ENCODE measurements around the gene LSS.
"Not testable (repeated sequence)": the region's sequence is repeated elsewhere in the genome, so short reads cannot be mapped to it uniquely, and the experiment has no call there.

DNA sequence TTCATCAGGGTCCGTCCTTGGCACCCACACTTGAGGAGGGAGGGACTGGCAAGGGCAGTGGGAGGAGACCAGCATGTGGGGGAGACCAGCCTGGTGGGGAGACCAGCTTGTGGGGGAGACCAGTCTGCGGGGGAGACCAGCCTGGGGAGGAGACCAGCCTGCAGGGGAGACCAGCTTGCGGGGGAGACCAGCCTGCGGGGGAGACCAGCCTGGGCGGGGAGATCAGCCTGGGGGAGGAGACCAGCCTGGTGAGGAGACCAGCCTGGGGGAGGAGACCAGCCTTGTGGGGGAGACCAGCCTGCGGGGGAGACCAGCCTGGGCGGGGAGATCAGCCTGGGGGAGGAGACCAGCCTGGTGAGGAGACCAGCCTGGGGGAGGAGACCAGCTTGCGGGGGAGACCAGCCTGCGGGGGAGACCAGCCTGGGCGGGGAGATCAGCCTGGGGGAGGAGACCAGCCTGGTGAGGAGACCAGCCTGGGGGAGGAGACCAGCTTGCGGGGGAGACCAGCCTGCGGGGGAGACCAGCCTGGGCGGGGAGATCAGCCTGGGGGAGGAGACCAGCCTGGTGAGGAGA lies 45.2 kb downstream of the LSS start:
- TF ChIP-seq, protein P1, sequence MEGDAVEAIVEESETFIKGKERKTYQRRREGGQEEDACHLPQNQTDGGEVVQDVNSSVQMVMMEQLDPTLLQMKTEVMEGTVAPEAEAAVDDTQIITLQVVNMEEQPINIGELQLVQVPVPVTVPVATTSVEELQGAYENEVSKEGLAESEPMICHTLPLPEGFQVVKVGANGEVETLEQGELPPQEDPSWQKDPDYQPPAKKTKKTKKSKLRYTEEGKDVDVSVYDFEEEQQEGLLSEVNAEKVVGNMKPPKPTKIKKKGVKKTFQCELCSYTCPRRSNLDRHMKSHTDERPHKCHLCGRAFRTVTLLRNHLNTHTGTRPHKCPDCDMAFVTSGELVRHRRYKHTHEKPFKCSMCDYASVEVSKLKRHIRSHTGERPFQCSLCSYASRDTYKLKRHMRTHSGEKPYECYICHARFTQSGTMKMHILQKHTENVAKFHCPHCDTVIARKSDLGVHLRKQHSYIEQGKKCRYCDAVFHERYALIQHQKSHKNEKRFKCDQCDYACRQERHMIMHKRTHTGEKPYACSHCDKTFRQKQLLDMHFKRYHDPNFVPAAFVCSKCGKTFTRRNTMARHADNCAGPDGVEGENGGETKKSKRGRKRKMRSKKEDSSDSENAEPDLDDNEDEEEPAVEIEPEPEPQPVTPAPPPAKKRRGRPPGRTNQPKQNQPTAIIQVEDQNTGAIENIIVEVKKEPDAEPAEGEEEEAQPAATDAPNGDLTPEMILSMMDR (IDR thresholded peaks at IDR 0.05), result not testable (repeated sequence)
- TF ChIP-seq POLR2A (IDR thresholded peaks at IDR 0.05), result not testable (repeated sequence)
